ENCODE measurements around the gene CLCN7. TPM values are rescaled to one million over a fixed set of nuclear protein-coding genes. Genes with fewer than 3 reads are reported as not detected.

CLCN7 gene
- total and polyA plus RNA-seq, 2 of the 8 experiments (the other 6 are each of a cell fraction or from before 2014, with no cell fraction given): 38.6 to 81.5 TPM

- TF ChIP-seq ATF2 (IDR thresholded peaks at IDR 0.05; ENCODE audit: low read length) (no peak), SP2 (IDR thresholded peaks at IDR 0.05; ENCODE audit: low read length) (no peak), YY1 (IDR thresholded peaks at IDR 0.05; ENCODE audit: low read depth, low read length) (no peak), KDM5A (IDR thresholded peaks at IDR 0.05; ENCODE audit: low read length) (no peak), BCL11A (IDR thresholded peaks at IDR 0.05; ENCODE audit: low read depth in 2 of 2, low read length in 2 of 2) (no peak)
These were observed 18.9 kb upstream of the CLCN7 start (continued) for GRCh38 chr16:1493746-1494094.
